Kidney glomerular epithelial cell (primary cell): Measurements from ENCODE around the gene C1QTNF5.

Experiments
- DNase-seq: peaks from one replicate; lab custom pipeline; 2025; lab: John Stamatoyannopoulos, UW

The C1QTNF5 gene

GRCh38 chr11:119337581-119338317, 2.9 kb downstream of the C1QTNF5 start:
- DNase-seq, result no peak

- no peak for DNase-seq
Observed at GRCh38 chr11:119336744-119337469, 3.8 kb downstream of the C1QTNF5 start.

DNA sequence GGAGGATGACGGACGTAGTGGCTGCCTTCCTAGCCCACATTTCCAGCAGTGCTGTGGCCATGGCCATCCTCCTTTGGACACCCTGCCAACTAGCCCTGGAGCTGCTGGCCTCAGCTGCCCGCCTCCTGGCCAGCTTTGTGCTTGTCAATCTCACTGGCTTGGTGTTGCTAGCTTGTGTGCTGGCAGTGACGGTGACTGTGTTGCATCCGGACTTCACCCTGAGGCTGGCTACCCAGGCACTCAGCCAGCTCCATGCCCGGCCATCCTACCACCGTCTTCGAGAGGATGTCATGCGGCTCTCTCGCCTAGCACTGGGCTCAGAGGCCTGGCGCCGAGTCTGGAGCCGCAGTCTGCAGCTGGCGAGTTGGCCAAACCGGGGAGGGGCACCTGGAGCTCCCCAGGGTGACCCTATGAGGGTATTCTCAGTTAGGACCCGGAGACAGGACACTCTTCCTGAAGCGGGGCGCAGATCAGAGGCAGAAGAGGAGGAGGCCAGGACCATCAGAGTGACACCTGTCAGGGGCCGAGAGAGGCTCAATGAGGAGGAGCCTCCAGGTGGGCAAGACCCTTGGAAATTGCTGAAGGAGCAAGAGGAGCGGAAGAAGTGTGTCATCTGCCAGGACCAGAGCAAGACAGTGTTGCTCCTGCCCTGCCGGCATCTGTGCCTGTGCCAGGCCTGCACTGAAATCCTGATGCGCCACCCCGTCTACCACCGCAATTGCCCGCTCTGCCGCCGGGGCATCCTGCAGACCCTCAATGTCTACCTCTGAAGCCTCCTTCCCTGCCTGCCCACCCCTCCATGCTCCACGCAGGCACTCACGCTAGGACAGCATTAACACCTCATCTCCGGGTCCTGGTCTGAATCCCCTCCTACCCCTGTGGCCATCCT, 4.8 kb downstream of the C1QTNF5 start:
- no peak for DNase-seq

- no peak for DNase-seq
Observed at GRCh38 chr11:119335091-119335654, 5.5 kb downstream of the C1QTNF5 start.

GRCh38 chr11:119334174-119334930, 6.3 kb downstream of the C1QTNF5 start, which contains the start of gene RNF26:
Gene RNF26, plus strand, starts transcription at chr11:119334527. Its CDS starts 596 bp downstream, at chr11:119335123.
- peak; percentile 95 for DNase-seq

DNA sequence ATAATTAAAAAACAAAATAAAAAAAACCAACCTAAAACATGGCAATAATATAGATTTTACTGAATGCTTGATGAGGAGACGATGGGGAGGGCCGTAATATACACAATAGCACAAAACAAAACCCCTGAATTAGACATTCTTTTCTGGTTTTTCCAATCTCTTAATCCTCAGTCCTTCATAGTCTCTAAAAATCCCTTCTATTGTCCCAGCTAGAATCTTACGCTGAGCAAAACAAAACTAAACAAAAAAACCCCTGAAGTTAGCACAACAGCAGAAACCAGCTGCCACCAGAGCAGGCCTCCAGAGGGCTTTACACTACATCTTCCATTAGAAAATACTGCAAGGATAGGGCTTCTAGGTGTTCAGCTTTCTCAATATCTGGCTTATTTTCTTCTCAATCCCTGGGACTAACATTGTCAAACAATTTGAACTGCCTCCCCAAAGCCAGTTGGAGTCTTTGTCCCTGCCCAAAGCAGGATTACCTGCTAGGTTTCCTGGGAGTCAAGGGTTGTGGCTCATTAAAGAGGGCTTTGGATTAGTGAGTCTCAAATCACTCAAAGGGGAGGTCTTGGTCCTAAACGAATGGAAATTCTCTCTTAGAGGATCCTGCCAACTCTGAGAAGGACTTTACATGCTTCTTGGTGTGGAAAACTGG, 8.4 kb downstream of the C1QTNF5 start:
- no peak for DNase-seq

DNA sequence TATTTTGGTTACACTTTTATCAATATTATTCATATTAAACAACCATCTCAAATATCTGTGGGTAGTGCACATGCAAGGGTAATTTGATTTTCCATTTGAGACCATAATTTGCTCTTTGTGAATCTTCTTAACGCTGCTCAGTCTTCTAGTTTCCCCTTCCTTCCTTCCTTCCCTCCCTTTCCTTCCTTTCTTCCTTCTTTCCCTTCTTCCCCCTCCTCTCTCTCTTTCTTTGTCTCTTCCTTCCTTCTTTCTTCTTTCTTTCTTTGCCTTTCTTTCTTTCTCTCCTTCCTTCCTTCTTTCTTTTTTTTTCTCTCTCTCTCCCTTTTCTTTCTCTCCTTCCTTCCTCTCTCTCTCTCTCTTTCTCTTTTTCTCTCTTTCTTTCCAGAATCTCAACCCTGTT, 10.4 kb downstream of the C1QTNF5 start:
- no peak for DNase-seq

DNA sequence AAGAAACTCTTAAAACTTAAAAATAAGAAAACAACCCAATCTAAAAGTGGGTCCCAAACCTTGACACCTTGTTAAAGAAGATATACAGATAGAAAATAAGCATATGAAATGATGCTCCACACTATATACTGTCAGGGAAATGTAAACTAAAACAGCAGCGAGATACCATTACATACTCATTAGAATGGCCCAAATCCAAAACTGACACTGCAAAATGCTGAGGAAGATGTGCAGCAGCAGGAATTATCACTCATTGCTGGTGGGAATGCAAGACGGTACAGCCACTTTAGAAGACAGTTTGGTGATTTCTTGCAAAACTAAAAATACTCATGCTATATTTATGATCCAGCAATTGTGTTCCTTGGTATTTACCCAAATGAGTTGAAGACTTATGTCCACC, 11.4 kb downstream of the C1QTNF5 start:
- no peak for DNase-seq

DNA sequence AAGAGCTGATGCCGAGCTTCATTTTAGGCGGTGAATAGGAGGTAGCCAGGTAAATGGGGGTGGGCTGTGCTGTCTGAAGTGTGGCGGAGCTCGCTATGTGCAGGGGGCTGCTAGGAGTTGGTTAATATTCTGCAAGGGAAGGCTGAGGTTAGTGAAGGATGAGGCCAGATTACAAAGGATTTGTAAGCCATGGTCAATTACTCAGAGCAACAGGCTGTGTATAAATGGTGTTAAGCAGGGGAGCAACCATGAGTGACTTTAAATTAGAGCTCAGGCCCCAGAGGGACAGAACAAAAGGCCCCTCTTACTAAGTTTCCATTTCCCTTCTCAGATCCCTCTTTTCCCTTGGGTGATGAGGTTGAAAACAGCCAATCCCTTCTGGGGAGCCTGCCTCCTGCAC, 16.5 kb downstream of the C1QTNF5 start:
- DNase-seq, result no peak

- peak; percentile 62 for DNase-seq
Observed at GRCh38 chr11:119323532-119324033, 17.1 kb downstream of the C1QTNF5 start.

GRCh38 chr11:119322921-119323531, 17.7 kb downstream of the C1QTNF5 start:
- DNase-seq, result no peak

- no peak for DNase-seq
Observed at GRCh38 chr11:119322360-119322739, 18.3 kb downstream of the C1QTNF5 start.

DNA sequence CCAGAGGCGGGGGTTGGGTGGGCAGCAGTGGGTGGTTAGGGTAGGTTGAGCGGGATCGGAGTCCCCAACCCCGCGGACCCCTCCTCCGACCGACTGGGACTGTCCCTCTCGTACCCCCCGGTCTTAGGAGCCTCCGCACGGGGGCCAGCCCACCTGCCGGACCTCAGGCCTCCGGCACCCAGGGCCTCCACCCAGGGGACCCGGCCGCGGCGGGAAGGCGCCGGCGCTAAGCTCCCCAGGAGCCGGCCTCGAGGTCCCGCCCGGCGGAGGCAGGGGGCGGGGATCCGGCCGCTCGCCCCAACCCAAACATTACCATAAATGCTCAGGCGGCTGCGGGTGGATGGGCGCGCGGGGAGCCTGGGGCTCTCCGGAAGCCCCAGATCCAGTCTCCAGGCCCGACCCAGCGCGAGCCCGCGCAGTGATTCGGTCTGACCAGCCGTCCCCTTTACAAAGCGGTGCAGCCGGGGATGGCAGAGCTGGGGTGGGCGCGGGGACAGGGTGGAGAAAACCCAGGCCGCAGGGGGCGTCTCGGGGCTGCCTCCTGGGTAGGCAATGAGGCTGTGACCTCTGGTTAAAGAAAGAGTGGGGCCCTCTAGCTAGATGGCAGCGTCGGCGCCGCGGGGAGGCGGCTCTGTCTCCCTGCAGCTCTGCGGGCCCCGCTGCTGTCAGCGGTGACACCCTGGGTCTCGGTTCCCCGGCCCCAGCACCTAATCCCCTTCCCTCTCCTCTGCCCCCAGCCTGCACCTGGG, 19.7 kb downstream of the C1QTNF5 start:
- DNase-seq, result no peak

DNA sequence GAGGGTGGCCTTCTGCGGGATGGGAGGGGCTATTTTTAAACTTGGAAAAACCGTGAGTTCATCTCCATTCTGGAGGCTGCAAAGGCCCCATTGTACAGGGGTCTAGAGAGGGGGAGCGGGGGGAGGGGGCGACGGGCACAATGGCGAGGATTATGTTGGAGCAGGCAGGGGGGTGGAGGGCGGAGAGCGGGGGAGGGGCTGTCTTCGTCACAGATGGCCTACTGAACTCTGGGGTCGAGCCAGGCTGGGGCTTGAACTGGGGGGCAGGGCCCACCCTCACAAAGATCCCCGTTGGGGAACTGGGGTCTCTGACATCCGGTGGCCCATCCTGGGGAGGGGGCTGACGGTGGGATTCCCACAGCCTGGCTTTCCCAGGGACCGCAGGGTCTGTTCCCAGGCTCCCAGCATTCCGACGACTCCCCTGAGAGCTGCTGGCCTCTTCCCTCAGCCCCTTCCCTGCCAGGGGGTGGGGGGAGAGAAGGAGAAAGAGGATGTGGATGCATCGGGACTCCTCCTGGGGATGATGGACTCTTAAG, 20.4 kb downstream of the C1QTNF5 start:
- DNase-seq, result no peak

GRCh38 chr11:119319700-119320239, 20.9 kb downstream of the C1QTNF5 start:
- DNase-seq, result no peak

GRCh38 chr11:119319136-119319699, 21.5 kb downstream of the C1QTNF5 start:
- DNase-seq, result no peak

- no peak for DNase-seq
Observed at GRCh38 chr11:119318240-119319135, 22.2 kb downstream of the C1QTNF5 start.
